ENCODE results near the gene ULK2.

The ULK2 gene

GRCh38 chr17:19738757-19739156 is 129.0 kb downstream of the ULK2 start:
- no peaks in the 10 kb centered on the region for H3K36me3 ChIP-seq (ENCODE audit: control insufficient read depth in 2 of 2, insufficient read depth in 2 of 2, low read length in 2 of 2)
- H3K9ac ChIP-seq (ENCODE audit: low read length in 2 of 2) = no peak overlapping the region
- H3K4me1 ChIP-seq (ENCODE audit: control insufficient read depth, insufficient read depth, low read length) = no peaks in the 10 kb centered on the region
- H3K27me3 ChIP-seq (ENCODE audit: control insufficient read depth in 1 of 2, insufficient read depth in 2 of 2, low read length in 2 of 2) = no peaks in the 10 kb centered on the region
- no peak overlapping the region for H3K4me3 ChIP-seq (ENCODE audit: low read length in 2 of 2)
- no peak overlapping the region for H3K27ac ChIP-seq (ENCODE audit: low read length)
- no peaks in the 10 kb centered on the region for H3K9me3 ChIP-seq (ENCODE audit: control insufficient read depth in 2 of 2, low read length in 2 of 2)

GRCh38 chr17:19738073-19738449 is 129.7 kb downstream of the ULK2 start:
- H3K4me3 ChIP-seq (ENCODE audit: low read length in 2 of 2) = no peak overlapping the region
- no peaks in the 10 kb centered on the region for H3K9me3 ChIP-seq (ENCODE audit: control insufficient read depth in 2 of 2, low read length in 2 of 2)
- H3K4me1 ChIP-seq (ENCODE audit: control insufficient read depth, insufficient read depth, low read length) = no peaks in the 10 kb centered on the region
- no peak overlapping the region for H3K27ac ChIP-seq (ENCODE audit: low read length)
- no peaks in the 10 kb centered on the region for H3K36me3 ChIP-seq (ENCODE audit: control insufficient read depth in 2 of 2, insufficient read depth in 2 of 2, low read length in 2 of 2)
- H3K9ac ChIP-seq (ENCODE audit: low read length in 2 of 2) = no peak overlapping the region
- no peaks in the 10 kb centered on the region for H3K27me3 ChIP-seq (ENCODE audit: control insufficient read depth in 1 of 2, insufficient read depth in 2 of 2, low read length in 2 of 2)

GRCh38 chr17:19737305-19738072 is 130.2 kb downstream of the ULK2 start:
- Histone ChIP-seq H3K36me3 (ENCODE audit: control insufficient read depth in 2 of 2, insufficient read depth in 2 of 2, low read length in 2 of 2) (no peaks in the 10 kb centered on the region), H3K4me3 (ENCODE audit: low read length in 2 of 2) (no peak overlapping the region), H3K9me3 (ENCODE audit: control insufficient read depth in 2 of 2, low read length in 2 of 2) (no peaks in the 10 kb centered on the region), H3K9ac (ENCODE audit: low read length in 2 of 2) (no peak overlapping the region), H3K4me1 (ENCODE audit: control insufficient read depth, insufficient read depth, low read length) (no peaks in the 10 kb centered on the region), H3K27ac (ENCODE audit: low read length) (no peak overlapping the region), H3K27me3 (ENCODE audit: control insufficient read depth in 1 of 2, insufficient read depth in 2 of 2, low read length in 2 of 2) (no peaks in the 10 kb centered on the region)

GRCh38 chr17:19736071-19736470 is 131.7 kb downstream of the ULK2 start:
- no peaks in the 10 kb centered on the region for H3K9me3 ChIP-seq (ENCODE audit: control insufficient read depth in 2 of 2, low read length in 2 of 2)
- H3K27me3 ChIP-seq (ENCODE audit: control insufficient read depth in 1 of 2, insufficient read depth in 2 of 2, low read length in 2 of 2) = no peaks in the 10 kb centered on the region
- no peak overlapping the region for H3K27ac ChIP-seq (ENCODE audit: low read length)
- no peaks in the 10 kb centered on the region for H3K4me1 ChIP-seq (ENCODE audit: control insufficient read depth, insufficient read depth, low read length)
- no peak overlapping the region for H3K9ac ChIP-seq (ENCODE audit: low read length in 2 of 2)
- H3K36me3 ChIP-seq (ENCODE audit: control insufficient read depth in 2 of 2, insufficient read depth in 2 of 2, low read length in 2 of 2) = no peaks in the 10 kb centered on the region
- H3K4me3 ChIP-seq (ENCODE audit: low read length in 2 of 2) = no peak overlapping the region

- no peak overlapping the region for H3K9ac ChIP-seq (ENCODE audit: low read length in 2 of 2)
Observed at GRCh38 chr17:19733953-19734526, 133.7 kb downstream of the ULK2 start.

GRCh38 chr17:19731626-19732025 is 136.1 kb downstream of the ULK2 start:
- Histone ChIP-seq H3K36me3 (ENCODE audit: control insufficient read depth in 2 of 2, insufficient read depth in 2 of 2, low read length in 2 of 2) (no peaks in the 10 kb centered on the region), H3K9ac (ENCODE audit: low read length in 2 of 2) (no peak overlapping the region), H3K27ac (ENCODE audit: low read length) (no peak overlapping the region), H3K4me1 (ENCODE audit: control insufficient read depth, insufficient read depth, low read length) (peaks cover 20% of the 10 kb centered on the region), H3K27me3 (ENCODE audit: control insufficient read depth in 1 of 2, insufficient read depth in 2 of 2, low read length in 2 of 2) (no peaks in the 10 kb centered on the region), H3K9me3 (ENCODE audit: control insufficient read depth in 2 of 2, low read length in 2 of 2) (no peaks in the 10 kb centered on the region), H3K4me3 (ENCODE audit: low read length in 2 of 2) (no peak overlapping the region)

More at GRCh38 chr17:19733953-19734526, 133.7 kb downstream of the ULK2 start:
- no peak overlapping the region for H3K27ac ChIP-seq (ENCODE audit: low read length)
- H3K4me3 ChIP-seq (ENCODE audit: low read length in 2 of 2) = no peak overlapping the region
- H3K9me3 ChIP-seq (ENCODE audit: control insufficient read depth in 2 of 2, low read length in 2 of 2) = no peaks in the 10 kb centered on the region
- H3K4me1 ChIP-seq (ENCODE audit: control insufficient read depth, insufficient read depth, low read length) = no peaks in the 10 kb centered on the region
- H3K27me3 ChIP-seq (ENCODE audit: control insufficient read depth in 1 of 2, insufficient read depth in 2 of 2, low read length in 2 of 2) = no peaks in the 10 kb centered on the region
- no peaks in the 10 kb centered on the region for H3K36me3 ChIP-seq (ENCODE audit: control insufficient read depth in 2 of 2, insufficient read depth in 2 of 2, low read length in 2 of 2)

GRCh38 chr17:19730843-19731242 is 136.9 kb downstream of the ULK2 start:
- H3K36me3 ChIP-seq (ENCODE audit: control insufficient read depth in 2 of 2, insufficient read depth in 2 of 2, low read length in 2 of 2) = no peaks in the 10 kb centered on the region
- peaks cover 20% of the 10 kb centered on the region for H3K4me1 ChIP-seq (ENCODE audit: control insufficient read depth, insufficient read depth, low read length)
- H3K4me3 ChIP-seq (ENCODE audit: low read length in 2 of 2) = no peak overlapping the region
- H3K27me3 ChIP-seq (ENCODE audit: control insufficient read depth in 1 of 2, insufficient read depth in 2 of 2, low read length in 2 of 2) = no peaks in the 10 kb centered on the region
- H3K27ac ChIP-seq (ENCODE audit: low read length) = peak overlapping the region; percentile 6
- no peak overlapping the region for H3K9ac ChIP-seq (ENCODE audit: low read length in 2 of 2)
- H3K9me3 ChIP-seq (ENCODE audit: control insufficient read depth in 2 of 2, low read length in 2 of 2) = no peaks in the 10 kb centered on the region

- H3K27ac ChIP-seq (ENCODE audit: low read length) = no peak overlapping the region
- H3K9ac ChIP-seq (ENCODE audit: low read length in 2 of 2) = no peak overlapping the region
Observed at GRCh38 chr17:19729900-19730299, 137.8 kb downstream of the ULK2 start.

GRCh38 chr17:19728084-19728495 is 139.6 kb downstream of the ULK2 start:
- H3K9ac ChIP-seq (ENCODE audit: low read length in 2 of 2) = peak overlapping the region; percentile 46 to 51
- H3K27me3 ChIP-seq (ENCODE audit: control insufficient read depth in 1 of 2, insufficient read depth in 2 of 2, low read length in 2 of 2) = no peaks in the 10 kb centered on the region

More at GRCh38 chr17:19729900-19730299, 137.8 kb downstream of the ULK2 start:
- H3K4me1 ChIP-seq (ENCODE audit: control insufficient read depth, insufficient read depth, low read length) = peaks cover 25% of the 10 kb centered on the region
- no peaks in the 10 kb centered on the region for H3K36me3 ChIP-seq (ENCODE audit: control insufficient read depth in 2 of 2, insufficient read depth in 2 of 2, low read length in 2 of 2)
- H3K9me3 ChIP-seq (ENCODE audit: control insufficient read depth in 2 of 2, low read length in 2 of 2) = no peaks in the 10 kb centered on the region
- no peak overlapping the region for H3K4me3 ChIP-seq (ENCODE audit: low read length in 2 of 2)
- H3K27me3 ChIP-seq (ENCODE audit: control insufficient read depth in 1 of 2, insufficient read depth in 2 of 2, low read length in 2 of 2) = no peaks in the 10 kb centered on the region

GRCh38 chr17:19727501-19728078 is 140.1 kb downstream of the ULK2 start:
- H3K4me1 ChIP-seq (ENCODE audit: control insufficient read depth, insufficient read depth, low read length) = peaks cover 34% of the 10 kb centered on the region
- H3K9me3 ChIP-seq (ENCODE audit: control insufficient read depth in 2 of 2, low read length in 2 of 2) = no peaks in the 10 kb centered on the region
- peak overlapping the region in 1 of 2 donors; percentile 52 for H3K4me3 ChIP-seq (ENCODE audit: low read length in 2 of 2)
- peak overlapping the region; percentile 94 for H3K27ac ChIP-seq (ENCODE audit: low read length)
- peak overlapping the region; percentile 46 to 51 for H3K9ac ChIP-seq (ENCODE audit: low read length in 2 of 2)
- no peaks in the 10 kb centered on the region for H3K27me3 ChIP-seq (ENCODE audit: control insufficient read depth in 1 of 2, insufficient read depth in 2 of 2, low read length in 2 of 2)
- no peaks in the 10 kb centered on the region for H3K36me3 ChIP-seq (ENCODE audit: control insufficient read depth in 2 of 2, insufficient read depth in 2 of 2, low read length in 2 of 2)

More at GRCh38 chr17:19728084-19728495, 139.6 kb downstream of the ULK2 start:
- Histone ChIP-seq H3K27ac (ENCODE audit: low read length) (peak overlapping the region; percentile 94), H3K36me3 (ENCODE audit: control insufficient read depth in 2 of 2, insufficient read depth in 2 of 2, low read length in 2 of 2) (no peaks in the 10 kb centered on the region), H3K4me3 (ENCODE audit: low read length in 2 of 2) (peak overlapping the region in 1 of 2 donors; percentile 52), H3K9me3 (ENCODE audit: control insufficient read depth in 2 of 2, low read length in 2 of 2) (no peaks in the 10 kb centered on the region), H3K4me1 (ENCODE audit: control insufficient read depth, insufficient read depth, low read length) (peaks cover 34% of the 10 kb centered on the region)

All from stomach smooth muscle (tissue), 2 donors.